ENCODE results near the gene DCUN1D4.
"Not testable (repeated sequence)": the region's sequence is repeated elsewhere in the genome, so short reads cannot be mapped to it uniquely, and the experiment has no call there.

Gene DCUN1D4

DNA sequence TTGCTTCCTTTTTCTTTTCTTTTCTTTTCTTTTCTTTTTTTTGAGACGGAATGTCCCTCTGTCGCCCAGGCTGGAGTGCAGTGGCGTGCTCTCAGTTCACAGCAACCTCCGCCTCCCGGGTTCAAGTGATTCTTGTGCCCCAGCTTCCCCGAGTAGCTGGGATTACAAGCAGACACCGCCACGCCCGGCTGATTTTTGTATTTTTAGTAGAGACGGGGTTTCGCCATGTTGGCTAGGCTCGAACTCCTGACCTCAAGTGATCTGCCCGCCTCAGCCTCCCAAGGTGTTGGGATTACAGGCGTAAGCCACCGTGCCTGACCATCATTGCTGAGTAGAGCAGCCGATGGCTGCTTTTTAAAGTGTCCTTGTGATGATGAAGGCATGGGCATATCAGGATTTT lies 50.4 kb downstream of the DCUN1D4 start:
- not testable (repeated sequence) for DNase-seq (ENCODE audit: low read depth, low spot score)

DNA sequence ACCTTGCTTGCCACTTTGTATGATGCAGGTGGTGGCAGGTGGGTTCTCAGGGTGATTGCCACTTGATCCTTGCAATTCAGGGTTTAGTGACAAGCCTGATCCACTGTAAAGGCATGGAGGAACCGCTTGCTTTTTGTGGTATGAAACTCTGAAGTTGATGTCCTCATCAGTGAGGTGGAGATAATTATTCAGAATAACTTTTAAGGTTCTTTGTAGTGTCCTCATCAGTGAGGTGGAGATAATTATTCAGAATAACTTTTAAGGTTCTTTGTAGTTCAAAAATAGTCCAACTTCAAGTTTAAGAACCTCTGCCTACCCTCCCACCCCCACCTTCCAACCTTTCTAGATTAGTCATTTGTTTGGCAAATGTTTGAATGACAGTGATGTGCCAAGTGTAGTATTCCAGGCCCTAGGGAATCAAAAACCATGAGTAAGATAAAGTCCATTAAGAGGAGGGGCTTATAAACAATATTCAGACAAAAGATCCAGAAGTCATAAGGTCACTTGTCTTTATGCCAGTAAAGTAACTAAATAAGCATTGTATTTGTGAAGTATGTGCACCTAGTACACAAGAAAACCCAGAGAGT lies 51.2 kb downstream of the DCUN1D4 start:
- no peak for DNase-seq (ENCODE audit: low read depth, low spot score)

DNA sequence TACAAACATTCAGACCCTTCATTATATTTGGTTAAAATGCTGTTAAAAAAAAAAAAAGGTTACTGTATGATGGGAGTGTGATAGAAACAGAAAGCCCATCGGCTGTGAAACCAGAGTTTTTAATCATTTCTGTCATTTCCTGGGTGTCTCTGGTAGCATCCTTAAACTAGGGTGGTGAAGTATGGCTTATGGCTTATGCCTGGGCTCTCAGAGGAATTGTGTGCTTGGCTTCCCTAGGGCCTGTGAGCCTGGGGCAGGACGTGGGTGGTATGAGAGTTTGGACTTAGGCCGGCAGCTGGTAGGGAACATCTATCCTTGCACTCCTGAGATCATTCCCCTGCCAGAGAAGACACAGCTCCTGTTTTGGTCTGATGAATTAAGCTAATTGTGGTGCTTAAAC lies 52.2 kb downstream of the DCUN1D4 start:
- no peak for DNase-seq (ENCODE audit: low read depth, low spot score)

- peak; percentile 3 for DNase-seq (ENCODE audit: low read depth, low spot score)
Measured at GRCh38 chr4:51895816-51896408, 53.0 kb downstream of the DCUN1D4 start.

GRCh38 chr4:51901363-51901762 lies 58.4 kb downstream of the DCUN1D4 start:
- no peak for DNase-seq (ENCODE audit: low read depth, low spot score)

DNA sequence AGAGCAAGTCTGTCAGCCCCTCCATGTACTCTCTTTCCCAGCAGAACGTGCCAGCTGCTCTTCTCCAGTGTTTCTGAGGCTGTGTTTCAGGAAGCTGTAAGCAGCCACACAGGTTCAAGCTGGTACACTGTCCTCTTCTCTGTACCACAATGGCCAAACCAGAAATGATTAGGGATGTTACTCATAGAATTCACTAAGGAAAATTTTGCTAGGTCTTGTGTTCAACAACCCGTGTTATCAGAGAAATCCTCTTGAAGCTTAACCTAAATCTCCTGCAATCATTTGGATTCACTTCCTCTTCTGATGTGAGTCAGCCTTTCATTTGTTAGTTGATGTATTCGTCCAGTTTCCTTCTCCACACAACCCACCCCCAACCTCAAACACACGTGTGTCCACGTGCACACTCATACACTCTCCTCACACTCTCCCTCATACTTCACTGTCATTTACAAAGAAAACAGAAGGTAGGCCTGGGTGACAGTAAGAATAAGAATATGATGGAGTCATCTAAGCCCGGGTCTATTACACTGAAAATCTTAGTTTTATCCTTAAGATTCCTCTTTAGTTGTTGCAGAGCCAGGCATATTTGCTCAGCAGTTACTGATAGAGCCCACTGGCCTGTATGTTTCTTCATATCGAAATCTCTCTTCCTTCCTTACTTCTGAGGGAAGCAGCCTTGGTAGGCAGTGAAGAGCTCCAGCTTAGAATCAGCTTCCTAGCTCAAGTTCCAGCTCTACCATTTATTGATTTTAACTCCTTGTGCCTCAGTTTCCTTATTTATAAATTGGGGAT lies 63.4 kb downstream of the DCUN1D4 start:
- no peak for DNase-seq (ENCODE audit: low read depth, low spot score)

GRCh38 chr4:51907006-51907669 lies 64.2 kb downstream of the DCUN1D4 start:
- DNase-seq (ENCODE audit: low read depth, low spot score): no peak

DNA sequence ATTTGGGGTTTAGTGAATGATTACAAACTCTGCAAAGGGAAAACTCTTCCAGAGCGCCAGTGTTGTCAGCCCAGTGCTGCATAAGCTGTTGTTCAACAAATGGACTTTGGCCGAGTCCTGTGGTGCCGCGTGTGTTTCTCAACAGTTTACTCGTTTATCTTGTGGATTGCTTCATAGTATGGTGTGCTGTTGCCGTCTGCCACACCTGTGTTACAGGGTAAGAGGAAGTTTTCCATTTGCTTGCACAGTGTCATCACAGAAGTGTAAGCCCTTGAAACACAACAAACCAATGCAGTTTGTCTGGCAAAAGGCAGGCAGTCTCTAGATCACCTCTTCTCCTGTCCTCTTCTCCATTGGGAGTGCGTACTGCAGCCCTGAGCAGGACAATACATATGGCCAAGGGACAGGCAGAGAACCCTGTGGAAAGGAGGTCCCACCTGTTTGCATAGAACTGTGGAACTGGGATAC lies 66.3 kb downstream of the DCUN1D4 start:
- no peak for DNase-seq (ENCODE audit: low read depth, low spot score)

- DNase-seq (ENCODE audit: low read depth, low spot score): no peak
Measured at GRCh38 chr4:51918251-51918650, 75.3 kb downstream of the DCUN1D4 start.

- DNase-seq (ENCODE audit: low read depth, low spot score): no peak
Measured at GRCh38 chr4:51923343-51923742, 80.4 kb downstream of the DCUN1D4 start.

DNA sequence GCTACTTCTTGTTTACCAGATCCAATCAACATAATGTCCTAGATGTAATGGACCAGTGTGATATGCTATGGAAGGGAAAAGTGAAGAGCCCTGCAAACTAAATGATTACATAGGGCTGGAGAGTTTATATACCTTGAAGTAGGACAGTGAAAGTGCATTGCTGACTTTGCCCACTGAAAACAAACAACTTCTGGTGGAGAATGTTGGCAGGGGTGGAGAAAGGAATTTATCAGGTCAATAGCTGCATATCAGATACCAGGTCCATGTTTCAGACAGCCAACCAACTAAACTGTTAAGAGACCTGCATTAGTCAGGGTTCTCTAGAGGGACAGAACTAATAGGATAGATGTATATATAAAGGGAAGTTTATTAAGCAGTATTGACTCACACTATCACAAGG lies 82.4 kb downstream of the DCUN1D4 start:
- DNase-seq (ENCODE audit: low read depth, low spot score): no peak

DNA sequence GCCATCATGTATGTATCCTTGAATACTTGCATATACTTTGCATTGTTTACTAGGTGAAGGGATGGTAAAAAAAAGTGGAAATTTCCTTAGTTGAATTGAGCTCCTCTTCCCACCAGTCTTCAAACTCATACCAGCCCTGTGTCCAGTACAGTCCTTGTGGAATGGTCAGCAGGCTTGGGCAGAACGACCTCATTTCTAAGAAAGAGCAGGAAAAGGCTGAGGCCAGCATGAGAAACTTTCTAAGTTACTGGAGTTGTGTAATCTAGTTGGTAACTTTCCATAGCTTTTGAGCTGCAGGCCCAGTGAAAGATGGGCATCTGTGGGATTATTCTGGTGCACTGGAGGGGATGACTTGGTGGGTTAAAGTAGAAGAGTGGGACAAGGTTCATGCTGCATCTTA lies 87.6 kb downstream of the DCUN1D4 start:
- DNase-seq (ENCODE audit: low read depth, low spot score): no peak

DNA sequence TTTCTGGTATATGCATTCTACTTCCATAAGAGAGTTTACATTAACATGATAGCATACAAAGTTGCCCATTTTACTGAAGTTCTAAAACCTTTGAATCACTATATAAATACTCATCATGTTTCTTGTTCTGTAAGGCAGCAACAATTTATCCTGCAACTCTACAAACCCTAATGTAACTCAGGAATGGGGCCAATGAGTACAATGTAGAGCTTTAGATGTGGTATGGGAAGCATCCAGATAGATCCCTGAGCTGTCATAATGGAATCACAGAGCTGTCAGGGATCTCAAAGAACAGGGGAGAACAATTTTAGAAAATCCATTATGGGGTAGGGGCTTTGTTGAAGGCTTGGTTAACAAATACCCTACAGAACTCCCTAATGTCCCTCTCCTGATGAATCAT lies 88.5 kb downstream of the DCUN1D4 start:
- no peak for DNase-seq (ENCODE audit: low read depth, low spot score)

GRCh38 chr4:51932261-51932660 lies 89.3 kb downstream of the DCUN1D4 start:
- no peak for DNase-seq (ENCODE audit: low read depth, low spot score)

GRCh38 chr4:51932684-51933083 lies 89.7 kb downstream of the DCUN1D4 start:
- DNase-seq (ENCODE audit: low read depth, low spot score): no peak

- DNase-seq (ENCODE audit: low read depth, low spot score): not testable (repeated sequence)
Measured at GRCh38 chr4:51940460-51940859, 97.5 kb downstream of the DCUN1D4 start.

DNA sequence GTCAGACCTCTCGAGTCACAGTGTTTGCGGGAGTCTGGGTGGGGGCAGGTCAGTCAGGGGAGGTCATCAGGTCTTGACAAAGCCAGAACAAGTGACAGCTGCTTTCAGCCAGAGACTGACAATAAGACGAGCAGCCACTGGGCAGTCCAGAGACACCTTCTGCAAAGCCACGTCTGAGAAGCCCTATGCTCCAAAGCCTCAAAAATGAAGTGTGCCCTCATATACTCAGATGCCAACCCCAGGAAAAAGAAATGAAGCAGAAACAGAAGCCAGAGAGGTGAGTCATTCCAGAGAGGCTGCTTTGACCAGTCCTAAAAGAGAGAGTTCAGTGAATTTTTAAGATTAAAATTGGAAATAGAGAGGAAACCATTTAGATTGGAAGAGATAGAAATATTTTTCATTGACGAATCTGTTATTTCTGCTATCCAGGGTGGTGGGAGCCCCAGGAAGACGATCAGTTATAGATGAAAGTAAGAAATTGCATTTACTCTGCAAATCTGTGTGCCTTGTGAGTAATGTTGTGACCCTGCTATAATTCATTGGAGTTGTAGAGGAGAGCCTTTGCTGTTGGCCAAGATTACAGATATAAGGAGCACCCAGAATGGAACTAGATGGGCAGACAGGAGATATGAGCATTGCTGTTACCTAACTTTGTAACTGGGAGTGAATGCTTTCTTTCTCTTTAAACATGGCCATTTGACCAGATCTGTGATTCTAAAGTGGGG lies 99.3 kb downstream of the DCUN1D4 start:
- DNase-seq (ENCODE audit: low read depth, low spot score): no peak

- DNase-seq (ENCODE audit: low read depth, low spot score): no peak
Measured at GRCh38 chr4:51942833-51943215, 99.9 kb downstream of the DCUN1D4 start.

GRCh38 chr4:51943221-51943620 lies 100.3 kb downstream of the DCUN1D4 start:
- no peak for DNase-seq (ENCODE audit: low read depth, low spot score)

- no peak for DNase-seq (ENCODE audit: low read depth, low spot score)
Measured at GRCh38 chr4:51958199-51958968, 115.4 kb downstream of the DCUN1D4 start.

- no peak for DNase-seq (ENCODE audit: low read depth, low spot score)
Measured at GRCh38 chr4:51960486-51960885, 117.5 kb downstream of the DCUN1D4 start.
